K562 (cell line): ENCODE measurements around the gene CUTA. TPM values are rescaled to one million over a fixed set of nuclear protein-coding genes. Genes with fewer than 3 reads are reported as not detected.

Experiments used
- ARID2 ChIP-seq: fragments of 450-650 bp; IDR thresholded peaks from 2 replicates; pipeline ENCODE4 v1.6.1; 2017; ENCODE audit warnings: antibody characterized with exemption, mild to moderate bottlenecking
- ATF6 ChIP-seq: sonication (generic); formaldehyde crosslinking; IDR thresholded peaks from 2 replicates; pipeline ENCODE4 v1.4.0; 2020; ENCODE audit warnings: mild to moderate bottlenecking, missing genetic modification reagents
- E2F8 ChIP-seq: fragments of 450-650 bp; IDR thresholded peaks from 2 replicates; pipeline ENCODE4 v1.7.1; 2018; ENCODE audit warnings: mild to moderate bottlenecking, low read depth; ENCODE audit not compliant: partially characterized antibody
- FOXJ3 ChIP-seq: sonication (generic); formaldehyde crosslinking; IDR thresholded peaks from 2 replicates; pipeline ENCODE4 v1.4.0; 2020; ENCODE audit warnings: mild to moderate bottlenecking, missing genetic modification reagents
- HMGXB4 ChIP-seq: sonication (generic); formaldehyde crosslinking; IDR thresholded peaks from 2 replicates; pipeline ENCODE4 v1.8.1; 2023; ENCODE audit warnings: mild to moderate bottlenecking, missing genetic modification reagents
- NFYB ChIP-seq: IDR thresholded peaks from 2 replicates; pipeline ENCODE4 v1.6.1; 2011; ENCODE audit warnings: mild to moderate bottlenecking, moderate library complexity; ENCODE audit not compliant: insufficient read length; ENCODE audit errors: extremely low read depth
- PPARD ChIP-seq: fragments of 250-450 bp; sonication (Bioruptor Pico); IDR thresholded peaks from 2 replicates; pipeline ENCODE4 v1.8.0; 2022; ENCODE audit warnings: inconsistent platforms, mild to moderate bottlenecking, moderate library complexity
- THAP12 ChIP-seq: fragments of 250-450 bp; sonication (Bioruptor Pico); IDR thresholded peaks from 2 replicates; pipeline ENCODE4 v1.9.0; 2021; ENCODE audit warnings: mild to moderate bottlenecking, inconsistent platforms
- ZNF263 ChIP-seq: sonication (generic); formaldehyde crosslinking; IDR thresholded peaks from 2 replicates; pipeline ENCODE4 v1.8.0; 2022; ENCODE audit warnings: mild to moderate bottlenecking, missing genetic modification reagents, borderline replicate concordance
- ZSCAN32 ChIP-seq: fragments of 450-650 bp; formaldehyde crosslinking; IDR thresholded peaks from 2 replicates; pipeline ENCODE4 v1.4.0; 2020; ENCODE audit warnings: mild to moderate bottlenecking, moderate library complexity
- polyA plus RNA-seq, 8 experiments: library from polyadenylated mRNA; depleted of rRNA in 4 of 8; stranded (reverse) in 5 of 8; unstranded in 3 of 8; fragments of >200 nt; fragmentation: Nextera tagmentation in 2 of 8; fragmentation: Illumina TruSeq in 1 of 8; extraction: Ambion mirVana in 2 of 8; extraction: Trizol in 1 of 8; gene quantifications; 2 replicates each; pipeline versions ENCODE4 v1.2.1 to v1.2.3, GENCODE V29; 2011 to 2014; ENCODE audit warnings: inconsistent platforms in 1 of 8, missing spikeins in 1 of 8
- total RNA-seq, 7 experiments: library from RNA; depleted of rRNA in 6 of 7; stranded (reverse); fragments of >200 nt in 6 of 7; fragmentation: Illumina TruSeq in 2 of 7; extraction: Trizol in 2 of 7; gene quantifications; 2 replicates each; pipeline versions ENCODE4 v1.2.1 to v1.2.3, GENCODE V29; 2011 to 2021; ENCODE audit warnings: low replicate concordance in 1 of 7
- TF ChIP-seq, protein P1 (sequence below): fragments of 250-450 bp; sonication (Bioruptor Pico); IDR thresholded peaks from 2 replicates; pipeline ENCODE4 v1.4.0; 2020

Gene CUTA
- total and polyA plus RNA-seq, 9 of the 15 experiments (the other 6 are each of a cell fraction or from before 2014, with no cell fraction given) = 166 to 682 (median 310) TPM

- TF ChIP-seq, protein P1, sequence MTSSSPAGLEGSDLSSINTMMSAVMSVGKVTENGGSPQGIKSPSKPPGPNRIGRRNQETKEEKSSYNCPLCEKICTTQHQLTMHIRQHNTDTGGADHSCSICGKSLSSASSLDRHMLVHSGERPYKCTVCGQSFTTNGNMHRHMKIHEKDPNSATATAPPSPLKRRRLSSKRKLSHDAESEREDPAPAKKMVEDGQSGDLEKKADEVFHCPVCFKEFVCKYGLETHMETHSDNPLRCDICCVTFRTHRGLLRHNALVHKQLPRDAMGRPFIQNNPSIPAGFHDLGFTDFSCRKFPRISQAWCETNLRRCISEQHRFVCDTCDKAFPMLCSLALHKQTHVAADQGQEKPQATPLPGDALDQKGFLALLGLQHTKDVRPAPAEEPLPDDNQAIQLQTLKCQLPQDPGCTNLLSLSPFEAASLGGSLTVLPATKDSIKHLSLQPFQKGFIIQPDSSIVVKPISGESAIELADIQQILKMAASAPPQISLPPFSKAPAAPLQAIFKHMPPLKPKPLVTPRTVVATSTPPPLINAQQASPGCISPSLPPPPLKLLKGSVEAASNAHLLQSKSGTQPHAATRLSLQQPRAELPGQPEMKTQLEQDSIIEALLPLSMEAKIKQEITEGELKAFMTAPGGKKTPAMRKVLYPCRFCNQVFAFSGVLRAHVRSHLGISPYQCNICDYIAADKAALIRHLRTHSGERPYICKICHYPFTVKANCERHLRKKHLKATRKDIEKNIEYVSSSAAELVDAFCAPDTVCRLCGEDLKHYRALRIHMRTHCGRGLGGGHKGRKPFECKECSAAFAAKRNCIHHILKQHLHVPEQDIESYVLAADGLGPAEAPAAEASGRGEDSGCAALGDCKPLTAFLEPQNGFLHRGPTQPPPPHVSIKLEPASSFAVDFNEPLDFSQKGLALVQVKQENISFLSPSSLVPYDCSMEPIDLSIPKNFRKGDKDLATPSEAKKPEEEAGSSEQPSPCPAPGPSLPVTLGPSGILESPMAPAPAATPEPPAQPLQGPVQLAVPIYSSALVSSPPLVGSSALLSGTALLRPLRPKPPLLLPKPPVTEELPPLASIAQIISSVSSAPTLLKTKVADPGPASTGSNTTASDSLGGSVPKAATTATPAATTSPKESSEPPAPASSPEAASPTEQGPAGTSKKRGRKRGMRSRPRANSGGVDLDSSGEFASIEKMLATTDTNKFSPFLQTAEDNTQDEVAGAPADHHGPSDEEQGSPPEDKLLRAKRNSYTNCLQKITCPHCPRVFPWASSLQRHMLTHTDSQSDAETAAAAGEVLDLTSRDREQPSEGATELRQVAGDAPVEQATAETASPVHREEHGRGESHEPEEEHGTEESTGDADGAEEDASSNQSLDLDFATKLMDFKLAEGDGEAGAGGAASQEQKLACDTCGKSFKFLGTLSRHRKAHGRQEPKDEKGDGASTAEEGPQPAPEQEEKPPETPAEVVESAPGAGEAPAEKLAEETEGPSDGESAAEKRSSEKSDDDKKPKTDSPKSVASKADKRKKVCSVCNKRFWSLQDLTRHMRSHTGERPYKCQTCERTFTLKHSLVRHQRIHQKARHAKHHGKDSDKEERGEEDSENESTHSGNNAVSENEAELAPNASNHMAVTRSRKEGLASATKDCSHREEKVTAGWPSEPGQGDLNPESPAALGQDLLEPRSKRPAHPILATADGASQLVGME (CRISPR knock-in tag) = 0 out of 2 replicates have a peak, but pooled peaks have one; percentile 23
- 0 out of 2 replicates have a peak, but pooled peaks have one; percentile 84 for TF ChIP-seq ATF6 (CRISPR knock-in tag)
- peak; percentile 57; the same call in 1 of the 2 replicates for TF ChIP-seq ZNF263
- TF ChIP-seq ZSCAN32 (CRISPR knock-in tag) = no peak
- no peak for TF ChIP-seq FOXJ3 (CRISPR knock-in tag)
- no peak for TF ChIP-seq NFYB
- TF ChIP-seq HMGXB4 (CRISPR knock-in tag) = peak; percentile 53; the same call in 1 of the 2 replicates
- TF ChIP-seq THAP12 (CRISPR knock-in tag) = no peak; the same call in 1 of the 2 replicates
- no peak for TF ChIP-seq ARID2
- TF ChIP-seq PPARD (CRISPR knock-in tag) = no peak
- TF ChIP-seq E2F8 = no peak
Observed at GRCh38 chr6:33391922-33392594, 25.8 kb downstream of the CUTA start (continued).
